Vagina (tissue), 2 donors: ENCODE results near the gene C10orf95. TPM values are rescaled to one million over a fixed set of nuclear protein-coding genes. Genes with fewer than 3 reads are reported as not detected.

Experiments used
- DNase-seq, 2 donors: peaks; one replicate each; pipeline ENCODE4 v3.0.0-alpha.2; 2017; ENCODE audit errors: extremely low spot score in 2 of 2
- H3K27ac ChIP-seq: fragments of 200-600 bp; sonication (generic); one replicate; pipeline ENCODE4 v1.5.1; 2019
- H3K27me3 ChIP-seq: fragments of 200-600 bp; sonication (generic); one replicate; pipeline ENCODE4 v1.5.1; 2019
- H3K36me3 ChIP-seq, 2 donors: fragments of 200-600 bp; sonication (generic); one replicate each; pipeline ENCODE4 v1.5.1; 2017 to 2019
- H3K4me1 ChIP-seq: fragments of 200-600 bp; sonication (generic); one replicate; pipeline ENCODE4 v1.5.1; 2019
- H3K4me3 ChIP-seq, 2 donors: fragments of 200-600 bp; sonication (generic); 1 replicate in 1 of 2; 2 replicates in 1 of 2; pipeline ENCODE4 v1.5.1; 2016 to 2019
- H3K9me3 ChIP-seq: fragments of 200-600 bp; sonication (generic); one replicate; pipeline ENCODE4 v1.5.1; 2019
- POLR2A ChIP-seq, 2 donors: fragments of 450-650 bp; IDR thresholded peaks; one replicate each; pipeline ENCODE4 v1.6.1; 2017; ENCODE audit warnings: antibody characterized with exemption in 2 of 2, mild to moderate bottlenecking in 2 of 2, moderate library complexity in 2 of 2
- POLR2AphosphoS5 ChIP-seq, 2 donors: sonication (generic); formaldehyde crosslinking; IDR thresholded peaks; one replicate each; pipeline ENCODE4 v1.9.0; 2017; ENCODE audit warnings: antibody characterized with exemption in 2 of 2, mild to moderate bottlenecking in 2 of 2, low read depth in 1 of 2; ENCODE audit not compliant: insufficient read depth in 1 of 2
- intact Hi-C: fragments of 100-400 bp; cut with DNase I; formaldehyde crosslinking; loops from one replicate; pipeline ENCODE4 v1.15.1; 2023
- total RNA-seq: library from RNA; depleted of rRNA; stranded (reverse); fragments of >200 nt; gene quantifications from one replicate; pipeline ENCODE4 v1.2.3, GENCODE V29; 2016
- TF ChIP-seq, protein P1 (sequence below), 3 experiments: fragments of 450-650 bp in 2 of 3; fragments of 200-600 bp in 1 of 3; sonication (generic) in 1 of 3; IDR thresholded peaks; one replicate each; pipeline ENCODE4 v1.5.1; 2017 to 2019; ENCODE audit warnings: antibody characterized with exemption in 3 of 3, mild to moderate bottlenecking in 2 of 3, moderate library complexity in 2 of 3

Gene C10orf95
- total RNA-seq, 1 donor from 2014 or later: not detected

DNA sequence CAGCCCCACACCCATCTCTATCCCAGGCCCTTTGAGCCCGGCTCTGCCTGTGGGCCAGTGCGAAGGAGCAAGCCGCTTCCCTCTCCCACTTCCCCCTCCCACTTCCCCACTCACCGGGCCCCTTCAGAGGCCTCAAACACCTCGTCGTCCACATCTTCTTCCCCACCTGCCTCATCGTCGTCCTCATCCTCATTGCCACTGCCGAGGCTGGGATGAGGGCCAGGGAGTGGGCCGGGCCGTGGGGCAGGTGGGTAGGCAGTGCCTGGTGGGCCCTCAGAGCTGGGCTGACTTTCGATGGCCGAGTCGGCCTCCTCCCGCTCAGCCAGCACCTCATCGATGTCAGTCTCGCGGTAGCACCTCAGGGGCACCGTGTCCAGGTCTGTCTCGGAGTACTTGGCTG lies 36.6 kb downstream of the C10orf95 start:
- no peak for TF ChIP-seq POLR2A (IDR thresholded peaks at IDR 0.05)
- peaks cover 6% of the 10 kb centered on the region for H3K27me3 ChIP-seq

DNA sequence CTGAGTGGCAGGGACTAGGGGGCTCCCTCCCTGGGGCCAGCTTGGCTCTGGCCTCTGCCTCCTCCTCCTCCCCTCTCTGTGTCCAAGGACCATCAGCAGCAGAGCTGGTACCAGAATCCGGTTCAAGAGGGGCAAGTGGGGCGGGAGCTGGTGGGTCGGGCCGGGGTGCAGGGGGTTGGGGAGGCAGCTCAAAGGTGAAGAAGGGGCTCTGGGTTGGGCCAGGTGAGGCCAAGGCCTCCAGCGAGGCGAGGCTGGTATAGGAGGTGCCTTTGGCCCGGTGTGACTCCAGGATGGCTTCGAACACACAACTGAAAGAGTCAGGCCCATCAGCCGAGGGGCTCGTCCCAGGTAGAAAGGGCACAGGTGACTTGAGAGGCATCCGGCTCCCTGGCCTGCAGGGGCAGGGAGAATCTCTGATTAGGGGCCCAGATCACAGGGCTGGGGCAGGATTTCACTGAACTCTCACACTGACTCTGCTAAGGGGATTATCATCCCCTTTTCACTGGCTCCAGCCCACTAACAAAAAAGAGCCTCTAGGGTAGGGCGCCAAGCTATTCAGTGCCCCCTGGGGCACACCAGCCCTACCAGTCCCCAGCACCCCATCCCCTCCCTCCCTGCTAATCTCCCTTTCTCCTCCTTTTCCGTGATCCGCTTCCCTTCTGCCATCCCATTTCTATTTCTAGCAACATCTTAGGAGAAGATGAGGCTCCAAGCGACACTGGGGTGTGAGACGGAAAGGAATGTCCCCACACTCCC lies 37.4 kb downstream of the C10orf95 start:
- no peak overlapping the region for H3K4me3 ChIP-seq
- H3K27ac ChIP-seq: no peak overlapping the region
- TF ChIP-seq POLR2A (IDR thresholded peaks at IDR 0.05): no peak
- no peak for TF ChIP-seq POLR2AphosphoS5 (IDR thresholded peaks at IDR 0.05; ENCODE audit: insufficient read depth in 1 of 2, low read depth in 1 of 2)
- TF ChIP-seq, protein P1, sequence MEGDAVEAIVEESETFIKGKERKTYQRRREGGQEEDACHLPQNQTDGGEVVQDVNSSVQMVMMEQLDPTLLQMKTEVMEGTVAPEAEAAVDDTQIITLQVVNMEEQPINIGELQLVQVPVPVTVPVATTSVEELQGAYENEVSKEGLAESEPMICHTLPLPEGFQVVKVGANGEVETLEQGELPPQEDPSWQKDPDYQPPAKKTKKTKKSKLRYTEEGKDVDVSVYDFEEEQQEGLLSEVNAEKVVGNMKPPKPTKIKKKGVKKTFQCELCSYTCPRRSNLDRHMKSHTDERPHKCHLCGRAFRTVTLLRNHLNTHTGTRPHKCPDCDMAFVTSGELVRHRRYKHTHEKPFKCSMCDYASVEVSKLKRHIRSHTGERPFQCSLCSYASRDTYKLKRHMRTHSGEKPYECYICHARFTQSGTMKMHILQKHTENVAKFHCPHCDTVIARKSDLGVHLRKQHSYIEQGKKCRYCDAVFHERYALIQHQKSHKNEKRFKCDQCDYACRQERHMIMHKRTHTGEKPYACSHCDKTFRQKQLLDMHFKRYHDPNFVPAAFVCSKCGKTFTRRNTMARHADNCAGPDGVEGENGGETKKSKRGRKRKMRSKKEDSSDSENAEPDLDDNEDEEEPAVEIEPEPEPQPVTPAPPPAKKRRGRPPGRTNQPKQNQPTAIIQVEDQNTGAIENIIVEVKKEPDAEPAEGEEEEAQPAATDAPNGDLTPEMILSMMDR (IDR thresholded peaks at IDR 0.05): no peak
- H3K4me1 ChIP-seq: peaks cover 25% of the 10 kb centered on the region
- H3K36me3 ChIP-seq: no peaks in the 10 kb centered on the region
- no peaks in the 10 kb centered on the region for H3K9me3 ChIP-seq
- intact Hi-C loops: no loop called here
- H3K27me3 ChIP-seq: peaks cover 6% of the 10 kb centered on the region
- DNase-seq: no peak

More for the DNA sequence above, 36.6 kb downstream of the C10orf95 start:
- Histone ChIP-seq H3K4me3 (no peak overlapping the region), H3K4me1 (peaks cover 26% of the 10 kb centered on the region), H3K9me3 (no peaks in the 10 kb centered on the region), H3K36me3 (no peaks in the 10 kb centered on the region), H3K27ac (no peak overlapping the region)
- DNase-seq: no peak
- intact Hi-C loops: no loop called here

DNA sequence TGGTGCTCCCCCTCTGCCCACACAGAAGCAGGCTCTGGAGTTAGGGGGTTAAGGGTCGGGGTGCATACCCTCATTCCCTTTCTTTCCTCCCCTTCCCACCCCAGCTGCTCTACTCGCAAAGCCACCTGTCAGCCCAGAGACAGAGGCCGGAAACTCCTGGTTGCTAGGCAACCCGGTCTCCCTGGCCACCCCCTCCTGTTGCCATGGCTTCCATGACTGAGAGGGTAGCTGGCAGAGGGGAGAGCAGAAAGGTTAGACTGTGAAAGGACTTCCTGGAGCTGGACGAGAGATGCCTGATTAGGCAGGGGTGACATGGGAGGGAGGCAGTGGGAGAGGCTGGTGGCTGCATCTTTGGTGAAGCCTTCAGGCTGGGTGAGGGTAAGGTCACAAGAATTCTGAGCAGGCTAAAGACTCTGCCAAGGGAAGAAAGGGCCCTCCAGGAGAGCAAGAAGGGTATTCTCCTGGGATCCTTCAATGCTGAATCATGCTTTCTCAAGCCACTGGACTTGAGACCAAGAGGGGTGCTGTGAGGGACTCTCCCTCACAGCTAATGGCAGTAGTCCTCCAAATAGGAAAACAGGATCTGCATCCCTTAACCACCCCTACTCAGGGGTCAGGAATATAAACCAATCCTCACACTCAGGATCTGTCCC lies 38.2 kb downstream of the C10orf95 start:
- peaks cover 6% of the 10 kb centered on the region for H3K27me3 ChIP-seq
- TF ChIP-seq POLR2A (IDR thresholded peaks at IDR 0.05) (no peak), POLR2AphosphoS5 (IDR thresholded peaks at IDR 0.05; ENCODE audit: insufficient read depth in 1 of 2, low read depth in 1 of 2) (no peak)
- TF ChIP-seq, protein P1 (IDR thresholded peaks at IDR 0.05): no peak

DNA sequence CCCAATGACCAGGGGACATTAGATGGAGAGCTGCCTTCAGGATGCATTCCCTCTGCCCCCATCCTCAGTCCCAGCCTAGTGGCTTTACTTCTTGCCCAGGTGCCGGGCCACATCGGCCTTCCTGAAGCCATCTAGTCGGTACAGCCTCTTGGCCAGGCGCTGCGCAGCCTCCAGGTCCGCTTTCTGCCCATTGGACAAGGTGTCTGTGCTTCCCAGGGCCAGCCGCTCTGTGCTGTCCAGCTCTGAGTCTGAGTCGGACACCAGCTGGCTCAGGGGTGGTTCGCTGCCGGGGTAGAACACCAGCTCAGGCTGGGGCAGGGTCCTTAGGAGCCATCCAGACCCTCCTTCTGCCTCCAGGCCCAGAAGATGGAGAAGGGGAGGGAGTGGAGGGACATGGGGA lies 39.0 kb downstream of the C10orf95 start:
- no peaks in the 10 kb centered on the region for H3K9me3 ChIP-seq
- intact Hi-C loops: no loop called here
- no peak for DNase-seq
- H3K4me1 ChIP-seq: peaks cover 27% of the 10 kb centered on the region
- TF ChIP-seq POLR2A (IDR thresholded peaks at IDR 0.05): no peak
- no peak for TF ChIP-seq POLR2AphosphoS5 (IDR thresholded peaks at IDR 0.05; ENCODE audit: insufficient read depth in 1 of 2, low read depth in 1 of 2)
- TF ChIP-seq, protein P1 (IDR thresholded peaks at IDR 0.05): no peak
- no peak overlapping the region for H3K27ac ChIP-seq
- H3K4me3 ChIP-seq: no peak overlapping the region
- H3K36me3 ChIP-seq: no peaks in the 10 kb centered on the region
- peaks cover 6% of the 10 kb centered on the region for H3K27me3 ChIP-seq

More for the DNA sequence above, 38.2 kb downstream of the C10orf95 start:
- DNase-seq: no peak
- no peak overlapping the region for H3K27ac ChIP-seq
- H3K36me3 ChIP-seq: no peaks in the 10 kb centered on the region
- H3K4me1 ChIP-seq: peaks cover 26% of the 10 kb centered on the region
- no peaks in the 10 kb centered on the region for H3K9me3 ChIP-seq
- intact Hi-C loops: no loop called here
- no peak overlapping the region for H3K4me3 ChIP-seq

DNA sequence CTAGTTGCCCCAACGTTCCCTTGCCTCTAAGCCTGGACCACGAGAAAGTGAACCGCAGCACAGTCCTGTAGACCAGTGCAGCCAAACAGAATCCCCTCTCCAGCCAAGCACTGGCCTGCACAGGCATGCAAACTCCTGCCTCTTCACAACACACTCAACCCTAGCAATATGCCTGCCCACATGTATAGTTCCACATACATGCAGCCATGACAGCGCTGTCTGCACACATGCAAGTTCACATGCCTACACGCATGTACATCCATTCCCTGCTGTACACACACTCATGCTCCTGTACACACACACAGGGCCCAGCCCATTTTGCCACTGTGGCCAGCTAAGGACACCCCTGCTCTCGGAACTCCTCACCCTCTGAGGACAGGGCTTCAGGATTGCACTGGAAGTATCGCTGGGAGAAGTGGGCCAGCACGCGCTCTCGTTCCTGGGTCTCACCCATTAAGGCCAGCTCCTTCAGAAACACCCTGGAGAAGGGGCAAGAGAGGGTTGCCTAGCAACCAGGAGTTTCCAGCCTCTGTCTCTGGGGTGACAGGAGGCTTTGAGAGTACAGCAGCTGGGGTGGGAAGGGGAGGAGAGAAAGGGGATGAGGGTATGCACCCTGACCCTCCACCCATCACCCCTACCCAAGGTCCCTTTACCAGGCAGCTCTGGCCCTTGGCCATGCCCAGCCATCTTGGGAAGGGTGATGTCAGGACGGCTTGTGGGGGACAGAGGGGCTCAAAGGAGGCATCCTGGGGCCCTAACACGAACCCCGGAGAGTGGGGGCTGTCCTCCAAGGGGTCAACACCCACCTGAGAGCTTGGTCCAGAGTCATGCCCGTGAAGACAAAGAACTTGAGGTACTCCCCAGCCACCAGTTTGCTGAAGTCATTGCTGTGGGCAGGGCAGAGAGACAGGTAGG lies 39.7 kb downstream of the C10orf95 start:
- no peak for TF ChIP-seq POLR2AphosphoS5 (IDR thresholded peaks at IDR 0.05; ENCODE audit: insufficient read depth in 1 of 2, low read depth in 1 of 2)
- no peak for TF ChIP-seq POLR2A (IDR thresholded peaks at IDR 0.05)
- TF ChIP-seq, protein P1 (IDR thresholded peaks at IDR 0.05): no peak
- Histone ChIP-seq H3K4me1 (peaks cover 27% of the 10 kb centered on the region), H3K36me3 (no peaks in the 10 kb centered on the region), H3K27me3 (peaks cover 6% of the 10 kb centered on the region), H3K27ac (no peak overlapping the region), H3K9me3 (no peaks in the 10 kb centered on the region), H3K4me3 (no peak overlapping the region)
- no peak for DNase-seq
- intact Hi-C loops: no loop called here
